MM.1S (cell line): ENCODE measurements around the gene KRTAP4-11.
"Not testable (repeated sequence)": the region's sequence is repeated elsewhere in the genome, so short reads cannot be mapped to it uniquely, and the experiment has no call there.

ENCODE experiments used
- DNase-seq: peaks from one replicate; pipeline ENCODE4 v3.0.0-alpha.2; 2015
- H2AFZ ChIP-seq: fragments of 300-600 bp; sonication (generic); 2 replicates; pipeline ENCODE4 v1.6.0; 2016; ENCODE audit warnings: antibody characterized with exemption, low read length
- H3F3A ChIP-seq: fragments of 300-600 bp; sonication (generic); 2 replicates; pipeline ENCODE4 v1.6.1; 2016; ENCODE audit warnings: mild to moderate bottlenecking, antibody characterized with exemption, low read length, moderate library complexity, mixed read lengths; ENCODE audit not compliant: insufficient read depth
- H3K27ac ChIP-seq: fragments of 300-600 bp; sonication (generic); 2 replicates; pipeline ENCODE4 v1.5.1; 2016; ENCODE audit warnings: mild to moderate bottlenecking, low read length
- H3K27me3 ChIP-seq: fragments of 300-600 bp; sonication (generic); replicated peaks from 2 replicates; pipeline ENCODE4 v1.6.0; 2016; ENCODE audit warnings: low read length; ENCODE audit not compliant: insufficient read depth
- H3K36me3 ChIP-seq: fragments of 300-600 bp; sonication (generic); replicated peaks from 2 replicates; pipeline ENCODE4 v1.6.1; 2016; ENCODE audit warnings: mild to moderate bottlenecking, low read length, mixed read lengths; ENCODE audit not compliant: insufficient read depth
- H3K4me1 ChIP-seq: fragments of 300-600 bp; sonication (generic); 2 replicates; pipeline ENCODE4 v1.6.1; 2016; ENCODE audit warnings: low read length, mixed read lengths
- H3K4me2 ChIP-seq: fragments of 300-600 bp; sonication (generic); 2 replicates; pipeline ENCODE4 v1.6.0; 2016; ENCODE audit warnings: low read depth, low read length
- H3K4me3 ChIP-seq: fragments of 300-600 bp; sonication (generic); 2 replicates; pipeline ENCODE4 v1.5.1; 2016; ENCODE audit warnings: low read length, mixed read lengths
- H3K79me2 ChIP-seq: fragments of 300-600 bp; sonication (generic); 2 replicates; pipeline ENCODE4 v1.6.1; 2016; ENCODE audit warnings: mixed run types, low read length, mixed read lengths
- H3K9ac ChIP-seq: fragments of 300-600 bp; sonication (generic); 2 replicates; pipeline ENCODE4 v1.6.1; 2016; ENCODE audit warnings: low read length, mixed read lengths
- H3K9me2 ChIP-seq: fragments of 300-600 bp; sonication (generic); replicated peaks from 2 replicates; pipeline ENCODE4 v1.6.1; 2016; ENCODE audit warnings: mild to moderate bottlenecking, low read length, mixed read lengths; ENCODE audit not compliant: insufficient read depth
- H3K9me3 ChIP-seq: fragments of 300-600 bp; sonication (generic); replicated peaks from 2 replicates; pipeline ENCODE4 v1.6.1; 2016; ENCODE audit warnings: mild to moderate bottlenecking, low read length, mixed read lengths; ENCODE audit not compliant: insufficient read depth
- H4K20me1 ChIP-seq: fragments of 300-600 bp; sonication (generic); 2 replicates; pipeline ENCODE4 v1.6.1; 2016; ENCODE audit warnings: mild to moderate bottlenecking, low read length, moderate library complexity, mixed read lengths; ENCODE audit not compliant: insufficient read depth
- CTCF ChIP-seq: fragments of 300-600 bp; sonication (generic); IDR thresholded peaks from 2 replicates; pipeline ENCODE4 v1.5.1; 2016; ENCODE audit warnings: antibody characterized with exemption, low read length, mixed read lengths
- EZH2 ChIP-seq: fragments of 300-600 bp; sonication (generic); optimal IDR thresholded peaks from 2 replicates; pipeline ENCODE3; 2017; ENCODE audit warnings: low read depth, mild to moderate bottlenecking, antibody characterized with exemption, low read length, mixed read lengths
- EZH2phosphoT487 ChIP-seq: fragments of 300-600 bp; sonication (generic); IDR thresholded peaks from 2 replicates; pipeline ENCODE4 v1.6.1; 2018; ENCODE audit warnings: antibody characterized with exemption, low read length

The KRTAP4-11 gene

GRCh38 chr17:41121742-41122141 lies 3.6 kb upstream of the KRTAP4-11 start:
- Histone ChIP-seq H3K4me3 (no peak overlapping the region), H2AFZ (no peak overlapping the region), H3F3A (no peaks in the 10 kb centered on the region), H4K20me1 (no peaks in the 10 kb centered on the region), H3K4me1 (no peaks in the 10 kb centered on the region), H3K9me3 (no peaks in the 10 kb centered on the region), H3K36me3 (no peaks in the 10 kb centered on the region), H3K27me3 (no peaks in the 10 kb centered on the region), H3K4me2 (no peak overlapping the region), H3K27ac (no peak overlapping the region), H3K9ac (no peak overlapping the region), H3K79me2 (no peaks in the 10 kb centered on the region), H3K9me2 (no peaks in the 10 kb centered on the region)
- TF ChIP-seq EZH2 (no peak), EZH2phosphoT487 (no peak), CTCF (no peak)
- no peak for DNase-seq

- DNase-seq, result not testable (repeated sequence)
Measured at GRCh38 chr17:41119696-41120690, 1.8 kb upstream of the KRTAP4-11 start.

GRCh38 chr17:41118721-41119120 lies 548 bp upstream of the KRTAP4-11 start:
- Histone ChIP-seq H3K4me1 (no peaks in the 10 kb centered on the region), H3K4me3 (no peak overlapping the region), H3K9me3 (no peaks in the 10 kb centered on the region), H3K9ac (no peak overlapping the region), H3K9me2 (no peaks in the 10 kb centered on the region), H4K20me1 (no peaks in the 10 kb centered on the region), H3K27ac (no peak overlapping the region), H3F3A (no peaks in the 10 kb centered on the region), H3K36me3 (no peaks in the 10 kb centered on the region), H2AFZ (no peak overlapping the region), H3K27me3 (no peaks in the 10 kb centered on the region), H3K4me2 (no peak overlapping the region), H3K79me2 (no peaks in the 10 kb centered on the region)
- DNase-seq, result no peak
- TF ChIP-seq CTCF (no peak), EZH2 (no peak), EZH2phosphoT487 (no peak)

More at GRCh38 chr17:41119696-41120690, 1.8 kb upstream of the KRTAP4-11 start:
- not testable (repeated sequence) for H3K27me3 ChIP-seq, H3K36me3 ChIP-seq, H2AFZ ChIP-seq, H4K20me1 ChIP-seq, H3K27ac ChIP-seq, H3K4me3 ChIP-seq, H3K4me1 ChIP-seq, H3K79me2 ChIP-seq, H3K9me3 ChIP-seq, H3K4me2 ChIP-seq, H3F3A ChIP-seq, H3K9me2 ChIP-seq, H3K9ac ChIP-seq

GRCh38 chr17:41116297-41116696 lies 1.9 kb downstream of the KRTAP4-11 start:
- Histone ChIP-seq H3K36me3 (no peaks in the 10 kb centered on the region), H3K27ac (no peak overlapping the region), H3K79me2 (no peaks in the 10 kb centered on the region), H3K4me3 (no peak overlapping the region), H3K27me3 (no peaks in the 10 kb centered on the region), H3K4me2 (no peak overlapping the region), H3F3A (no peaks in the 10 kb centered on the region), H3K9me2 (no peaks in the 10 kb centered on the region), H3K9me3 (no peaks in the 10 kb centered on the region), H4K20me1 (no peaks in the 10 kb centered on the region), H3K9ac (no peak overlapping the region), H2AFZ (no peak overlapping the region), H3K4me1 (no peaks in the 10 kb centered on the region)
- DNase-seq, result no peak
- TF ChIP-seq CTCF (no peak), EZH2 (no peak), EZH2phosphoT487 (no peak)
